Erythroblast (primary cell): ENCODE data around the gene CSTB.

Source experiments
- GATA1 ChIP-seq: IDR thresholded peaks from 2 replicates; pipeline ENCODE4 v1.6.1; 2011; ENCODE audit warnings: low read depth, mild to moderate bottlenecking, control low read depth, low read length, moderate library complexity
- POLR2A ChIP-seq: IDR thresholded peaks from 2 replicates; pipeline ENCODE4 v1.6.1; 2011; ENCODE audit warnings: mild to moderate bottlenecking, low read length

DNA sequence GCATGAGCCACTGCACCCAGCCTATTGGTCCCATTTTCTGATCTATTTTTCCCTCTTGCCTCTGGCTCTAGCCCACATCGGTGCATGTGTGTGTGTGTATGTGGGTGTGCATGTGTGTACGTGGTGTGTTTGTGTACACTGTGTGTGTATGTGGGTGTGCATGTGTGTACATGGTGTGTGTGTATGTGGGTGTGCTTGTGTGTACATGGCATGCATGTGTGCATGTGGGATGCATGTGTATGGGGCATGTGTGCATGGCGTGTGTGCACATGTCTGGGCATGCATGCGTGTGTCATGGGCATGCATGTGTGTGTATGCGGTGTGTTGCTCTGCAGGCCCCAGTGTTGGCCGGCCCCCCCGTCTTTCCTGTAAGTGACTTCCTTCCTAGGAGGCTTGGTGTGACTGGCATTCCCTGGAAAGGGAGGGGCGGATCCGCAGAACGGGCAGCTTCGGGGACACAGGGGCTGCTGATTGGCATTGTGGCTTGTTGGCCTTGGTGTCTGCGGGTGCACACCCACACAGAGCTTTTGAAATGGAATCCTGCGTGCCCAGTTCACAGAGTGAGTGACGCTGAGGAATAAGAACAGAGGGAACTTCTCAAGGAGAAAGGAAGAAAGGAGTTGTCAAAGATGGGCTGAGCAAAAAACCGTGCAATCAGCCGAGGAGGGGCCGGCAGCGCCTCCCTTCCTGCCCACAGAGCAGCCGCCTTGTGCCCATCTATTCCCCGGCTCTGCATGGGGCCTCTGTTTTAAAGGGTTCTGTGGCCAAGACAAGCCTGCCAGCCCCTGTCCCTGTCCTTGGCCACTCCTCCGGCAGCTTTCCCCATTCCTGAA, 49.2 kb downstream of the CSTB start:
- TF ChIP-seq POLR2A (no peak), GATA1 (no peak)
